ENCODE data around the gene CCL4. TPM values are rescaled to one million over a fixed set of nuclear protein-coding genes. Genes with fewer than 3 reads are reported as not detected.

The CCL4 gene
- total RNA-seq, 1 donor from 2014 or later = not detected

- Mint-ChIP-seq H3K27me3 (peaks cover 6% of the 10 kb centered on the region), H3K36me3 (ENCODE audit: insufficient read depth) (no peaks in the 10 kb centered on the region), H3K9me3 (ENCODE audit: low read depth) (no peaks in the 10 kb centered on the region), H3K4me3 (ENCODE audit: low read depth) (no peak overlapping the region), H3K27ac (no peak overlapping the region), H3K4me1 (ENCODE audit: low read depth) (no peaks in the 10 kb centered on the region)
- no peak for TF ChIP-seq CTCF (IDR thresholded peaks at IDR 0.05; ENCODE audit: unreplicated experiment)
- DNase-seq (ENCODE audit: low spot score, unreplicated experiment) = no peak
Measured at GRCh38 chr17:36124879-36125824, 21.5 kb downstream of the CCL4 start.

DNA sequence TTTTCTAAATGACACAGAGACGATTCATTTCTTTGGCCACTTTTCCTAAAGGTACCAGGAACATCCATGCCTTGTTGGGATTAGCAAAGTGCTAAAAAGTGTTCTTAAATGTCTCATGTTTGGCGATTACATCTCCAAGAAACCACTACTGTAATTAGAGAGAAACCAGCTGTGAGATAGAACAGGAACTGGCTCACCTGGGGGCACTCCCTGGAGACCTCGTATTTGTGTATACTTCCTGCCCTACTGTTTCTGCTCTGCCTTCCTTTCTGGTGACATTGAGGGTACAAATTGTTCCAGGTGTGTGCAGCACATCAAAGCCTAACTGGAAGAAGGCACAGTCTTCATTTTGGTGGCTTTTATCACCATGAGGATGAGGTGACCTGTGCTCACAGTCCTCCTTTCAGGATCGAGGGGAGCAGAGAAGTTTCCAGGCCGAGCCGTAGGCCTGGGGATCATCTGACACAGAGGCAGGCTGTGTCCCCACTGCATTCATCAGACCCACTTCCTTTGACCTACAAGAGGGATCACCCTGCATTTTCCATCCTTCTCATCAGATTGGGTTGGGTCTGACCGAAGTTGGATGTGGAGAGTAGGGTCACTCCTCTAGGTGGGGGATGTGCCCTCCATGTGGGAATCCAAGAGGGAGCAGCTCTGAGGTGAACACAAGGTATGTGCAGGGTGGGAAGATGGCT is 23.7 kb downstream of the CCL4 start:
- Mint-ChIP-seq H3K9me3 (ENCODE audit: low read depth) (no peaks in the 10 kb centered on the region), H3K36me3 (ENCODE audit: insufficient read depth) (no peaks in the 10 kb centered on the region), H3K27ac (no peak overlapping the region), H3K4me3 (ENCODE audit: low read depth) (no peak overlapping the region), H3K27me3 (peaks cover 6% of the 10 kb centered on the region), H3K4me1 (ENCODE audit: low read depth) (no peaks in the 10 kb centered on the region)
- DNase-seq (ENCODE audit: low spot score, unreplicated experiment) = no peak
- TF ChIP-seq CTCF (IDR thresholded peaks at IDR 0.05; ENCODE audit: unreplicated experiment) = no peak

DNA sequence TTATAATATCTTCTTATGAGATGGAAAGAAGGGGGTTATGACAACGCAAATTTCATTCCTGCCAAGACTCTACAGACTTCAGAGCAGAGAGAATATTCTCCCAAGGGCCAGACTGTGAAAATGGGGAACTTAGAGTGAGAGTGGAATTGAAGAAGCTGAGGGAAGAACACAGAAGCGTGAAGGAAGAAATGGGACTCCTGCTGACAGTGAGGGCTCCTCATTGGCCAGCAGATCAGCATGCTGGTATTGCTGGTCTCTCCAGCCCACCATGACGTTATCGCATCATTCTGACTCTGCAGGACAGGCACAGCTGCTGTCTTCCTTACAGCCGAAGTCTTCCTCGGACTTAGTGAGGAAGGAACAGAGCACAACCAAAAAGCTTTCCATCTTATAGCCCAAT is 24.3 kb downstream of the CCL4 start:
- peaks cover 6% of the 10 kb centered on the region for H3K27me3 Mint-ChIP-seq
- no peak overlapping the region for H3K27ac Mint-ChIP-seq
- DNase-seq (ENCODE audit: low spot score, unreplicated experiment) = no peak
- no peak overlapping the region for H3K4me3 Mint-ChIP-seq (ENCODE audit: low read depth)
- no peaks in the 10 kb centered on the region for H3K9me3 Mint-ChIP-seq (ENCODE audit: low read depth)
- TF ChIP-seq CTCF (IDR thresholded peaks at IDR 0.05; ENCODE audit: unreplicated experiment) = no peak
- peaks cover 4% of the 10 kb centered on the region for H3K4me1 Mint-ChIP-seq (ENCODE audit: low read depth)
- no peaks in the 10 kb centered on the region for H3K36me3 Mint-ChIP-seq (ENCODE audit: insufficient read depth)

DNA sequence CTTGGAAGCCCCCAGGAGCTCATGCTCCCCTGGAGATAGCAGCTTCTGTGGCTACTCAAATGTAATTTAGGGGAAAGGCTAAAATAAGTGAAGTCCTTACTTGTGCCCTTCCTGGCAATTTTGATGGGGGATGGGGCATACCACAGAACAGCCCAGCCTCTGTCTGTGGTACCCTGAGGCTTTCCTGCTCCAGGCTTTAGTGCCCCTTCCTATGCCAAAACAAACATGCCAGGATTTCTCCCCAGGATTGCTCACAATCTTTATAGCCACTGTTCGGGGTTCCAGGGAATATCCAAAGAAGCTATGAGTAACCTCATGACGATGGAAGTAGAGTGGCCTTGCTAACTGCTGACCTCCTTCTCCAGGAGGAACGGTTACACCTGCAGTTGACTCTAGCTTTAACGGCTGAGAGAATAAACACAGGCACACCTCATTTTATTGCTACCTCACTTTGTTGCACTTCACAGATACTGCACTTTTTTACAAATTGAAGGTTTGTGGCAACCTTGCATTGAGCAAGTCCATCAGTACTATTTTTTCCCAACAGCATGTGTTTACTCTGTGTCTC is 24.9 kb downstream of the CCL4 start:
- H3K27ac Mint-ChIP-seq = no peak overlapping the region
- H3K9me3 Mint-ChIP-seq (ENCODE audit: low read depth) = no peaks in the 10 kb centered on the region
- TF ChIP-seq CTCF (IDR thresholded peaks at IDR 0.05; ENCODE audit: unreplicated experiment) = no peak
- no peak for DNase-seq (ENCODE audit: low spot score, unreplicated experiment)
- H3K4me3 Mint-ChIP-seq (ENCODE audit: low read depth) = no peak overlapping the region
- peaks cover 6% of the 10 kb centered on the region for H3K27me3 Mint-ChIP-seq
- H3K36me3 Mint-ChIP-seq (ENCODE audit: insufficient read depth) = no peaks in the 10 kb centered on the region
- peaks cover 4% of the 10 kb centered on the region for H3K4me1 Mint-ChIP-seq (ENCODE audit: low read depth)

DNA sequence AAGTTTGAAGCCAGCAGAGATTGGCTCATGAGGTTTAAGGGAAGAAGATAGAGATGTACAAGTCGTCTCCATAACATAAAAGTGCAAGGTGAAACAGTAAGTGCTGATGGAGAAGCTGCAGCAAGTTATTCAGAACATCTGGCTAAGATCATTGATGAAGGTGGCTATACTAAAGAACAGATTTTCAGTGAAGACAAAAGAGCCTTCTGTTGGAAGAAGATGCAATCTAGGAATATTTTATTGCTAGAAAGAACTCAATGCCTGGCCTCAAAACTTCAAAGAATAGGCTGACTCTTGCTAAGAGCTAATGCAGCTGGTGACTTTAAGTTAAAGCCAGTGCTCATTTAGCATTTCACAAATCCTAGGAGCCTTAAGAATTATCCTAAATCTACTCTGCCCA is 26.0 kb downstream of the CCL4 start:
- DNase-seq (ENCODE audit: low spot score, unreplicated experiment) = no peak
- no peaks in the 10 kb centered on the region for H3K36me3 Mint-ChIP-seq (ENCODE audit: insufficient read depth)
- no peak overlapping the region for H3K27ac Mint-ChIP-seq
- peaks cover 6% of the 10 kb centered on the region for H3K27me3 Mint-ChIP-seq
- TF ChIP-seq CTCF (IDR thresholded peaks at IDR 0.05; ENCODE audit: unreplicated experiment) = no peak
- peaks cover 4% of the 10 kb centered on the region for H3K4me1 Mint-ChIP-seq (ENCODE audit: low read depth)
- H3K9me3 Mint-ChIP-seq (ENCODE audit: low read depth) = no peaks in the 10 kb centered on the region
- no peak overlapping the region for H3K4me3 Mint-ChIP-seq (ENCODE audit: low read depth)
